GM12801 (cell line): ENCODE measurements around the gene TRPC4AP.

Experiments
- TF ChIP-seq, protein P1 (sequence below): IDR thresholded peaks from one replicate; pipeline ENCODE4 v1.5.1; 2011; ENCODE audit warnings: control low read depth; ENCODE audit not compliant: insufficient read length; ENCODE audit errors: extremely low read depth

TRPC4AP gene

DNA sequence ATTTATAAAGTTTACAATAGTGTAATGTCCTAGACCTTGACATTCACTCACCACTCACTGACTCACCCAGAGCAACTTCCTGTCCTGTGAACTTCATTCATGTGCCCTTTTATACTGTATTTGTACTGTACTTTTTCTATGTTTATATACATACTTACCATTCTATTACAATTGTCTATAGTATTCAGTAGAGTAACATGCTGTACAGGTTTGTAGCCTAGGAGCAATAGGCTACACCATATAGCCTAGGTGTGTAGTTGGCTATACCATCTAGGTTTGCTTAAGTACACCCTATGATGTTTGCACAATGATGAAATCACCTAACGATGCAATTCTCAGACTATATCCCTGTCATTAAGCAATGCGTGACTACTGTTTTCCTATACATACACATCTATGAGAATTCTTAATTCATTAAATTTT is 37.1 kb upstream of the TRPC4AP start:
- TF ChIP-seq, protein P1, sequence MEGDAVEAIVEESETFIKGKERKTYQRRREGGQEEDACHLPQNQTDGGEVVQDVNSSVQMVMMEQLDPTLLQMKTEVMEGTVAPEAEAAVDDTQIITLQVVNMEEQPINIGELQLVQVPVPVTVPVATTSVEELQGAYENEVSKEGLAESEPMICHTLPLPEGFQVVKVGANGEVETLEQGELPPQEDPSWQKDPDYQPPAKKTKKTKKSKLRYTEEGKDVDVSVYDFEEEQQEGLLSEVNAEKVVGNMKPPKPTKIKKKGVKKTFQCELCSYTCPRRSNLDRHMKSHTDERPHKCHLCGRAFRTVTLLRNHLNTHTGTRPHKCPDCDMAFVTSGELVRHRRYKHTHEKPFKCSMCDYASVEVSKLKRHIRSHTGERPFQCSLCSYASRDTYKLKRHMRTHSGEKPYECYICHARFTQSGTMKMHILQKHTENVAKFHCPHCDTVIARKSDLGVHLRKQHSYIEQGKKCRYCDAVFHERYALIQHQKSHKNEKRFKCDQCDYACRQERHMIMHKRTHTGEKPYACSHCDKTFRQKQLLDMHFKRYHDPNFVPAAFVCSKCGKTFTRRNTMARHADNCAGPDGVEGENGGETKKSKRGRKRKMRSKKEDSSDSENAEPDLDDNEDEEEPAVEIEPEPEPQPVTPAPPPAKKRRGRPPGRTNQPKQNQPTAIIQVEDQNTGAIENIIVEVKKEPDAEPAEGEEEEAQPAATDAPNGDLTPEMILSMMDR, result no peak

DNA sequence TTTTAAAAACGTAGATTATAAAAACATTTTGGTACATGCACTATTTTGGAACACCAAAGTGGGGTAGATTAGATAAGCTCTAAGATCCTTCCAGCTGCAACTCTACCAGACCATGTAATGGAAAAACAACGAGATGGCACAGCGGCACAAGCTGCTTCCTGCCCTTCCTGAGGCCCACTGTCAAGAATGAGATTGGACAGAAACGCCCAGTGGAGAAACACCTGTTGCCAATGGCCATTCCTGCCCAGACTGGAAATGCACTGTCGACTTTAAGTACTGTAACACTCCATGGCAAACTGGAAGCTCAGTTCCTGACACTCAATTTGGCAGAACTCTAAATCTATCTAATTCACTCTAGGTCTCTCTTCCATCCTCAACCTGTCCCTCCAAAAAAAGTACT is 33.1 kb upstream of the TRPC4AP start:
- TF ChIP-seq, protein P1, result no peak

DNA sequence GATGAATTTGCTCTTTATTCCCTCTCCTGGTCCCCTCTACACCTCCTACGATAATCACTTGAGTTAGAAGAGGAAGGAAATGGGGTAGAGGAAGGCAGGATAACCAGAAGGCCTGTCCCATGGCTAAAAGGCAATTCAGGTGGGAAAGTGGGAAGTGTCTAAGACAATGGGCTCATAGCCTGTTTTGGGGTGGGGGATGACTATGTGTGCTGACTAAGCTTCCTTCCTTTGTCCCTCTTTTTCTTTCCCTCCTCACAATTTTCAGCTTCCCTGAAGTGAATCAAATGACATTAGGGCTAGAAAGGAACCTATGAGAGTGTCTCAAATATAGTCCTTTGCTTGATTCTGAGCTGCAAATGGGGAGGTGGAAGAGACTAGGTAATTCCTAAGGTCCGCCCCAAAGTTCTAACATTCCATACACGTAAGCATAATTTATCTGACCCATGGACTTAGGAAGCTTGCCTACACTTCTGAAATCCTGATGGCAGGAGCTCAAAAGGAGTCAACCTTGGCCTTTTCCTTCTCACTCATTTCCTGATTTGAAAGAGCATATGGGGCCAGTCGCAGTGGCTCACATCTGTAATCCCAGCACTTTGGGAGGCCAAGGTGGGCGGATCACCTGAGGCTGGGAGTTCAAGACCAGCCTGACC is 30.3 kb upstream of the TRPC4AP start:
- TF ChIP-seq, protein P1, result no peak

DNA sequence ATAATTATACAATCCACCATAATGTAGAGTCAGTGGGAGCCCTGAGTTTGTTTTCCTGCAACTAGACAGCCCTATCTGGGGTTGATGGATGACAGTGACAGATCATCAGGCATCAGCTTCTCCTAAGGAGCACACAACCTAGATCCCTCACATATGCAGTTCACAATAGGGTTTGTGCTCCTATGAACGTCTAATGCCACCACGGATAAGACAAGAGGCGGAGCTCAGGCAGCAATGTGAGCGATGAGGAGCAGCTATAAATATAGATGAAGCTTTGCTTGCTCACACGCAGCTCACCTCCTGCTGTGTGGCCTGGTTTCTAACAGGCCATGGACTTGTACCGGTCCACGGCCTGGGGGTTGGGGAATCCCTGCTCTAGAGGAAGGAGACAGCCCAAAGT is 28.6 kb upstream of the TRPC4AP start:
- TF ChIP-seq, protein P1, result no peak

DNA sequence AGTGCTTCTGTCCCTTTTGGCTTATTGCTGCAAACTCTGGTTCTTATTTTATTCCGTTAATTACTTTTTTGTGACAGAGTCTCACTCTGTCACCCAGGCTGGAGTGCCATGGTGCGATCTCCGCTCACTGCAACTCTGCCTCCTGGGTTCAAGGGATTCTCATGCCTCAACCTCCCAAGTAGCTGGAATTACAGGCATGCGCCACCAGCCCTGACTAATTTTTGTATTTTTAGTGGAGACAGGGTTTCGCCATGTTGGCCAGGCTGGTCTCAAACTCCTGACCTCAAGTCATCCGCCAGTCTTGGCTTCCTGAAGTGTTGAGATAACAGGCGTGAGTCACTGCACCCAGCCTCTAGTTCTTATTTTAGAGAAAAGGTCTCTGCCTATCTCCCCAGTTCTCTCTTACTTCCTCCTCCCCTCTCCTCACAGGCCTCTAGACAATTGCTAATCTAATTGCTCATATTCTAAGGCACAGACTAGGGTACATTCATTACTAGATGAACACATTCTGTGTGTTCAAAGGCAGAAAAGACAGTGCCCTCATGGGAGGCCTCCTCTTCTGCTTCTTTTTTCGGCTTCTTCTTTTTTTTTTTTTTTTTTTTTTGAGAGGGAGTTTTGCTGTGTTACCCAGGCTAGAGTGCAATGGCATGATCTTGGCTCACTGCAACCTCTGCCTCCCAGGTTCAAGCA is 27.6 kb upstream of the TRPC4AP start:
- TF ChIP-seq, protein P1, result no peak

DNA sequence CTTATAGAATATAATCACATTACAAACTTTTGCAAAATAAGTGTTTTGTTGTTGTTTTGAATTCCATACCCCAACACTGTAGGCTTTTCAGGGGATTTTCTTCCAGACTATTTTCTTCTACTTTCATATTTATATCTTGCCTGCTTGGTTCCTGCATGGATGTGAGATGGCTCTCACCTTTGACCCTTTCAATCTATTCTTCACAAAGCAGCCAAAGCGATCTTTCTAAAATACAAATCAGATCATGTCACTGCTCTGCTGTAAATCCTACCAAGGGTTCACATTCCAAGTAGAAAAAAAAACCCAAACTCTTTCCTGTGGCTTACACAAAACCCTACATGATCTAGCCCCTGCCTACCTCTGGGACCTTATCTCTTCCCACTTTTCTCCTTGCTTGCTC is 25.0 kb upstream of the TRPC4AP start:
- TF ChIP-seq, protein P1, result no peak

DNA sequence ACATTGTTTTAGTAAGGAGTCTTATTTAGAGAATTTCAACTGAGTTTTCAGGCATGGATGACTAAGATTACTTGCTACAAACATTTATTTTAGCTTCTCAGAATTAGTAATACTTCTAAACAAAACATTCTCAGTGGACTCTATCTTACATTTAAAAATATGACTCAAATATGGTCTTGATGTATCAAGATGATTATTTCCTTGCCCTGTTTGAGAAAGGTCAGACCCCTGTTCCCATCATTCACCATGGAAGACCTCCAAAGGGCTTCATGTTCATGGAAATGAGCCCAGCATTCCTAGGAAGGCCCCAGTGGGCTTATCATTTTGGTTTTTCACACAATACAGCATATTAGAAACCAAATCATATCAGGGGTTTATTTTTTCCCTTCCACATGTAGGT is 24.6 kb upstream of the TRPC4AP start:
- TF ChIP-seq, protein P1, result no peak
